Right lobe of liver (tissue), 6 donors: Measurements from ENCODE around the gene HYOU1. TPM values are rescaled to one million over a fixed set of nuclear protein-coding genes. Genes with fewer than 3 reads are reported as not detected.
A peak's percentile ranks its signal among the peaks of the same experiment; 100 is the strongest.

Experiments used
- ATAC-seq, 4 donors: fragments of 200-7000 bp; cut with Tn5 transposase; one replicate each; pipeline ENCODE4 v1.9.1; 2020; ENCODE audit warnings: mild to moderate bottlenecking in 4 of 4, moderate library complexity in 4 of 4
- DNase-seq, 3 donors: peaks; one replicate each; pipeline ENCODE4 v3.0.0-alpha.2; 2020
- H3K27ac ChIP-seq, 3 donors: fragments of 200-600 bp; one replicate each; pipeline ENCODE4 v1.8.0; 2022
- H3K27me3 ChIP-seq, 2 donors: fragments of 200-600 bp; one replicate each; pipeline ENCODE4 v1.8.0; 2022
- H3K36me3 ChIP-seq, 4 donors: fragments of 200-600 bp; sonication (generic) in 1 of 4; one replicate each; pipeline versions ENCODE4 v1.5.1 to v1.8.0; 2017 to 2022; ENCODE audit warnings: control low read depth in 1 of 4
- H3K4me1 ChIP-seq, 4 donors: fragments of 200-600 bp; sonication (generic) in 1 of 4; one replicate each; pipeline versions ENCODE4 v1.5.1 to v1.8.0; 2017 to 2022; ENCODE audit warnings: control low read depth in 1 of 4
- H3K4me3 ChIP-seq, 3 donors: fragments of 200-600 bp; one replicate each; pipeline ENCODE4 v1.8.0; 2022
- H3K9me3 ChIP-seq, 4 donors: fragments of 200-600 bp; sonication (generic) in 1 of 4; one replicate each; pipeline versions ENCODE4 v1.5.1 to v1.8.0; 2017 to 2022; ENCODE audit warnings: control low read depth in 1 of 4
- CTCF ChIP-seq, 4 donors: fragments of 200-600 bp in 3 of 4; fragments of 450-650 bp in 1 of 4; IDR thresholded peaks; one replicate each; pipeline versions ENCODE4 v1.5.1 to v1.8.0; 2016 to 2022; ENCODE audit warnings: antibody characterized with exemption in 4 of 4, mild to moderate bottlenecking in 2 of 4
- POLR2A ChIP-seq: fragments of 450-650 bp; IDR thresholded peaks from one replicate; pipeline ENCODE4 v1.6.1; 2017; ENCODE audit warnings: antibody characterized with exemption, mild to moderate bottlenecking
- WGBS: methylation state at CpG from one replicate; pipeline ENCODE4 v1.1.6; 2018; ENCODE audit warnings: low coverage, low lambda C conversion rate; ENCODE audit not compliant: insufficient coverage; ENCODE audit errors: missing lambda C conversion rate; 5-methylcytosine and 5-hydroxymethylcytosine counted together
- intact Hi-C, 2 donors: fragments of 100-400 bp; cut with DNase I; formaldehyde crosslinking; loops; one replicate each; pipeline versions ENCODE4 v1.11.2 to v1.14.1; 2022
- total RNA-seq, 6 experiments: library from RNA; depleted of rRNA in 2 of 6; stranded (reverse); fragments of >200 nt in 2 of 6; fragmentation: NEBNext Ultra II Directional in 3 of 6; extraction: Animal tissue kit (Norgen Biotek cat#: 25700) in 3 of 6; gene quantifications; one replicate each; pipeline versions ENCODE4 v1.1.0 to v1.2.4, GENCODE V29; 2016 to 2023
- donor health status: DM: no; HTN: yes; CAD: no.
- donor health status: DM: no; HTN: no; CAD: no.
- donor health status: DM: no; HTN: no; CAD: no.
- donor health status: DM: no; HTN: yes; CAD: no.
- donor health status: DM: no; HTN: yes; CAD: no.

The HYOU1 gene
- total RNA-seq, 6 experiments from 2014 or later = 107 to 202 (median 171) TPM

DNA sequence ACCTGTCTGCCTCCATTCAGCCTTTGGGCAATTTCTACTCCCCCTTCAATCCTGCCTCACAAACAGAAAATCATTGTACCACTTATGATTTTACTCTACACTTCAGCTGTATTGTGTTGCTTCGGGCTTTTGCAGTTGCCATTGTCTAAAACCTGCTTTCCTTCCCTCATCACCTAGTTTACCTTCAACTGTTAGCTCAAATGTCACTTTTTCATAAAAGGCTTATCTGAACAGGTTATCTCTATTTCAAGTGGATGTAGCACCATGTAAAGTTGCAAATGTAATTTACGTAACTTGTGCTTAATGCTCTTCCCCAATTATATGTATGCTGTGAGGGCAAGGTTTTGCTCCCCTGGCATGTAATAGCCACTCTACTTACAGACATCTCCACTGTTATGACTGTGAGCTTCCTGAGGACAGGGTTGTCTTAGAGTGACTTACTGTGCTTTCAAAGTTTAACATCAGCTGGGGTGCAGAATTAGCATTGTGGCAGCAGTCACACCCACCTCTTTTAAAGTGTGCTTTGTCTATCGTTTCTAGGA, 44.3 kb downstream of the HYOU1 start:
- DNase-seq (no peak), ATAC-seq (no peak)
- WGBS = 80% methylated on average over 3 of the region's 3 CpGs
- Histone ChIP-seq H3K9me3 (no peaks in the 10 kb centered on the region), H3K27me3 (no peaks in the 10 kb centered on the region), H3K27ac (no peak overlapping the region), H3K36me3 (peaks cover 0 to 49% (median 15%) of the 10 kb centered on the region in 4 donors), H3K4me1 (peaks cover 0 to 16% (median 7%) of the 10 kb centered on the region in 4 donors), H3K4me3 (no peak overlapping the region)
- intact Hi-C loops = no loop called here
- no peak for TF ChIP-seq POLR2A
- TF ChIP-seq CTCF (IDR thresholded peaks at IDR 0.05) = no peak

DNA sequence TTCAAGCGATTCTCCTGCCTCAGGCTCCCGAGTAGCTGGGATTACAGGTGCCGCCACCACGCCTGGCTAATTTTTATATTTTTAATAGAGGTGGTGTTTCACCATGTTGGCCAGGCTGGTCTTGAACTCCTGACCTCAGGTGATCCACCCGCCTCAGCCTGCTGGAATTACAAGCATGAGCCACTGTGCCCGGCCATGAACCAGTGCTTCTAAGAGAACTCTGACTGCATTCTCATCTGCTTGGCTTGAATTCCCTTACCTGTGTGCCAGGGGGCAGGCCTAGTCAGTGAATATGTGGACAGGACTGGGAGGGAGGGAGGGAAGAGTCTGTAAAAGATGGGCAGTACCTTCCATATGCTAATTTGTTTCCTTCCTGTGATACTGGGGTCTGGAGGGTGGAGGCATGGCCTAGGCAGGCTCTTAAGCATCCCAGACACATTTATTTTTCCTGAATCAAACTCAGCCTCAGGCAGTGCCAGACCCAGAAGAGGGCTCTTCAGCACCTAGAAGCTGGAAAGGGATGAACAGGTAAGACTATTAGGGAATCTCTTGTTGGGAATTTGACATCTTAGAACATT, 45.4 kb downstream of the HYOU1 start:
- H3K27ac ChIP-seq = peak overlapping the region in 1 of 3 donors; percentile 4
- TF ChIP-seq CTCF (IDR thresholded peaks at IDR 0.05) (no peak), POLR2A (no peak)
- intact Hi-C loops = no loop called here
- no peaks in the 10 kb centered on the region for H3K9me3 ChIP-seq
- peak; percentile 37 to 92 (median 76) for ATAC-seq
- H3K27me3 ChIP-seq = no peaks in the 10 kb centered on the region
- peaks cover 0 to 51% (median 17%) of the 10 kb centered on the region in 4 donors for H3K36me3 ChIP-seq
- peaks cover 0 to 7% (median 2%) of the 10 kb centered on the region in 4 donors for H3K4me1 ChIP-seq
- DNase-seq = peak; percentile 39 to 73 (median 71)
- whole genome bisulfite sequencing = 29% methylated on average over 5 of the region's 6 CpGs
- no peak overlapping the region for H3K4me3 ChIP-seq

GRCh38 chr11:119006656-119007055, 50.3 kb downstream of the HYOU1 start:
- H3K27me3 ChIP-seq = no peaks in the 10 kb centered on the region
- no peaks in the 10 kb centered on the region for H3K9me3 ChIP-seq
- intact Hi-C loops = no loop called here
- peaks cover 0 to 28% (median 13%) of the 10 kb centered on the region in 4 donors for H3K36me3 ChIP-seq
- no peaks in the 10 kb centered on the region for H3K4me1 ChIP-seq
- H3K4me3 ChIP-seq = no peak overlapping the region
- no peak for ATAC-seq
- H3K27ac ChIP-seq = no peak overlapping the region
- WGBS = 94% methylated on average over 4 of the region's 4 CpGs
- TF ChIP-seq POLR2A (no peak), CTCF (IDR thresholded peaks at IDR 0.05) (no peak)
- no peak for DNase-seq

- TF ChIP-seq CTCF (IDR thresholded peaks at IDR 0.05) = no peak
- TF ChIP-seq POLR2A = no peak
- no peaks in the 10 kb centered on the region for H3K27me3 ChIP-seq
- H3K27ac ChIP-seq = no peak overlapping the region
- intact Hi-C loops = no loop called here
- peaks cover 0 to 33% (median 15%) of the 10 kb centered on the region in 4 donors for H3K36me3 ChIP-seq
- 56% methylated on average over 1 of the region's 1 CpG for WGBS
- H3K4me3 ChIP-seq = no peak overlapping the region
- H3K9me3 ChIP-seq = no peaks in the 10 kb centered on the region
- peaks cover 0 to 13% (median 6%) of the 10 kb centered on the region in 4 donors for H3K4me1 ChIP-seq
- ATAC-seq (no peak), DNase-seq (no peak)
Observed at GRCh38 chr11:119000906-119001305, 56.1 kb downstream of the HYOU1 start.
